ENCODE measurements around the gene SLC9A9. TPM values are rescaled to one million over a fixed set of nuclear protein-coding genes. Genes with fewer than 3 reads are reported as not detected.
A peak's percentile ranks its signal among the peaks of the same experiment; 100 is the strongest.

SLC9A9 gene
- total RNA-seq, 1 donor from 2014 or later: 3.0 TPM

GRCh38 chr3:143736205-143736997, 111.9 kb downstream of the SLC9A9 start:
- DNase-seq (ENCODE audit: low read depth): peak; percentile 21
- Histone ChIP-seq H3K4me3 (ENCODE audit: low read depth, low read length) (no peak overlapping the region), H3K27me3 (ENCODE audit: control insufficient read depth, insufficient read depth, low read length) (no peaks in the 10 kb centered on the region), H3K36me3 (ENCODE audit: control insufficient read depth, insufficient read depth, low read length) (no peaks in the 10 kb centered on the region)
- no peak for TF ChIP-seq CTCF (IDR thresholded peaks at IDR 0.05; ENCODE audit: insufficient read depth, low read length, poor library complexity, severe bottlenecking)

- TF ChIP-seq CTCF (IDR thresholded peaks at IDR 0.05; ENCODE audit: insufficient read depth, low read length, poor library complexity, severe bottlenecking): no peak
These were observed 116.5 kb downstream of the SLC9A9 start for GRCh38 chr3:143731776-143732175.

GRCh38 chr3:143731320-143731719, 116.9 kb downstream of the SLC9A9 start:
- Histone ChIP-seq H3K27me3 (ENCODE audit: control insufficient read depth, insufficient read depth, low read length) (no peaks in the 10 kb centered on the region), H3K36me3 (ENCODE audit: control insufficient read depth, insufficient read depth, low read length) (no peaks in the 10 kb centered on the region)
- no peak for TF ChIP-seq CTCF (IDR thresholded peaks at IDR 0.05; ENCODE audit: insufficient read depth, low read length, poor library complexity, severe bottlenecking)

More at GRCh38 chr3:143731776-143732175, 116.5 kb downstream of the SLC9A9 start:
- DNase-seq (ENCODE audit: low read depth): no peak
- Histone ChIP-seq H3K4me3 (ENCODE audit: low read depth, low read length) (no peak overlapping the region), H3K36me3 (ENCODE audit: control insufficient read depth, insufficient read depth, low read length) (no peaks in the 10 kb centered on the region), H3K27me3 (ENCODE audit: control insufficient read depth, insufficient read depth, low read length) (no peaks in the 10 kb centered on the region)

GRCh38 chr3:143727391-143727790, 120.9 kb downstream of the SLC9A9 start:
- TF ChIP-seq CTCF (IDR thresholded peaks at IDR 0.05; ENCODE audit: insufficient read depth, low read length, poor library complexity, severe bottlenecking): no peak
- Histone ChIP-seq H3K36me3 (ENCODE audit: control insufficient read depth, insufficient read depth, low read length) (no peaks in the 10 kb centered on the region), H3K27me3 (ENCODE audit: control insufficient read depth, insufficient read depth, low read length) (no peaks in the 10 kb centered on the region), H3K4me3 (ENCODE audit: low read depth, low read length) (no peak overlapping the region)
- no peak for DNase-seq (ENCODE audit: low read depth)

More at GRCh38 chr3:143731320-143731719, 116.9 kb downstream of the SLC9A9 start:
- H3K4me3 ChIP-seq (ENCODE audit: low read depth, low read length): no peak overlapping the region
- no peak for DNase-seq (ENCODE audit: low read depth)

- no peak for TF ChIP-seq CTCF (IDR thresholded peaks at IDR 0.05; ENCODE audit: insufficient read depth, low read length, poor library complexity, severe bottlenecking)
These were observed 121.5 kb downstream of the SLC9A9 start for GRCh38 chr3:143726727-143727126.

GRCh38 chr3:143720381-143720780, 127.9 kb downstream of the SLC9A9 start:
- Histone ChIP-seq H3K27me3 (ENCODE audit: control insufficient read depth, insufficient read depth, low read length) (no peaks in the 10 kb centered on the region), H3K4me3 (ENCODE audit: low read depth, low read length) (no peak overlapping the region), H3K36me3 (ENCODE audit: control insufficient read depth, insufficient read depth, low read length) (no peaks in the 10 kb centered on the region)
- DNase-seq (ENCODE audit: low read depth): no peak
- no peak for TF ChIP-seq CTCF (IDR thresholded peaks at IDR 0.05; ENCODE audit: insufficient read depth, low read length, poor library complexity, severe bottlenecking)

More at GRCh38 chr3:143726727-143727126, 121.5 kb downstream of the SLC9A9 start:
- Histone ChIP-seq H3K36me3 (ENCODE audit: control insufficient read depth, insufficient read depth, low read length) (no peaks in the 10 kb centered on the region), H3K4me3 (ENCODE audit: low read depth, low read length) (no peak overlapping the region), H3K27me3 (ENCODE audit: control insufficient read depth, insufficient read depth, low read length) (no peaks in the 10 kb centered on the region)
- DNase-seq (ENCODE audit: low read depth): peak; percentile 19
